Measurements from ENCODE around the gene GALNT17.

The GALNT17 gene

GRCh38 chr7:71130031-71130679 lies 1.8 kb upstream of the GALNT17 start:
- DNase-seq (ENCODE audit: low read depth) = no peak
- no peak for TF ChIP-seq CTCF (IDR thresholded peaks at IDR 0.05; ENCODE audit: control insufficient read depth, extremely low read depth, insufficient read depth)
- no peak overlapping the region for H3K4me3 ChIP-seq (ENCODE audit: low read depth, low read length)

DNA sequence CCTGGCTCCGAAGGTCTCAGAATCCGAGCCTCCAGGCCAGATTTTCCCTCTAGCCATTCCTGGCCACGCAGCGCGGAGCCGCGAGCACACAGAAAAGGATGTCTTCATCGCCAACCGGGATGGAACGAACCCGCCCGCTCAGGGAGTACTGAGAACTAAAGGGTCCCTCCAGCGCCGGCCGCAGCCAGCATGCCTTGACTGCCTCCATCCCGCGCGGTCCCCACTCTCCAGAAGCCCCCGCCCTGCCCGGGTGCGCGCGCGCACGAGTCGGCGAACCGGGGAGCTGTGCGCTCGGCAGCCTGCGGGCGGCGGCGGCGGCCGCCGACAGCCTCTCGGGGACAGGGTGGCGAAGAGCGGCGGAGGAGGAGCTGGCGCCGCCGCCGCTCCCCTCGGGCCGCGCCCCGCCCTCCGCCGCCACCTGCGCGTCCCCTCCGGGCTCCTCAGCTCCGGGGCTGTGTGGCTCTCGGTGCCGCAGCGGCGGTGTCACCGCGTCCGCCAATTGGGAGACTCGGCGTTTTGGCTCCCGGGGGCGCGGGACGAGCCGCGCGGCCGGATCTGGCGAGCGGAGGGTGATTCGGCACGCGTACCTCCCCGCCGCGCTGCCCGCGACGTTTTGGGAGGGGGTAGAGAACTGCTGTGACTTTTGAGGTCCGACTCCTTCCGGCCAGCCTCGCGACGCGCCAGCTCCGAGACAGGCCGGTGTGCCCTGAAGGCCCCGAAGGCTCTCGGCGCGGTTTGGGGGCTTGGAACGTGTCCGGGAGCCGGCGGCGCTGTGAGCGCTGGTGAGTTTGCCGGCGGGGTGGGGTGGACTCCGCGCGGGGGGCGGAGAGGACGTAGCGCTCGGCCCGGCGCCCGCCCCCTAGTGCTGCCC lies 453 bp upstream of the GALNT17 start:
- H3K4me3 ChIP-seq (ENCODE audit: low read depth, low read length) = no peak overlapping the region
- DNase-seq (ENCODE audit: low read depth) = no peak
- TF ChIP-seq CTCF (IDR thresholded peaks at IDR 0.05; ENCODE audit: control insufficient read depth, extremely low read depth, insufficient read depth) = no peak

DNA sequence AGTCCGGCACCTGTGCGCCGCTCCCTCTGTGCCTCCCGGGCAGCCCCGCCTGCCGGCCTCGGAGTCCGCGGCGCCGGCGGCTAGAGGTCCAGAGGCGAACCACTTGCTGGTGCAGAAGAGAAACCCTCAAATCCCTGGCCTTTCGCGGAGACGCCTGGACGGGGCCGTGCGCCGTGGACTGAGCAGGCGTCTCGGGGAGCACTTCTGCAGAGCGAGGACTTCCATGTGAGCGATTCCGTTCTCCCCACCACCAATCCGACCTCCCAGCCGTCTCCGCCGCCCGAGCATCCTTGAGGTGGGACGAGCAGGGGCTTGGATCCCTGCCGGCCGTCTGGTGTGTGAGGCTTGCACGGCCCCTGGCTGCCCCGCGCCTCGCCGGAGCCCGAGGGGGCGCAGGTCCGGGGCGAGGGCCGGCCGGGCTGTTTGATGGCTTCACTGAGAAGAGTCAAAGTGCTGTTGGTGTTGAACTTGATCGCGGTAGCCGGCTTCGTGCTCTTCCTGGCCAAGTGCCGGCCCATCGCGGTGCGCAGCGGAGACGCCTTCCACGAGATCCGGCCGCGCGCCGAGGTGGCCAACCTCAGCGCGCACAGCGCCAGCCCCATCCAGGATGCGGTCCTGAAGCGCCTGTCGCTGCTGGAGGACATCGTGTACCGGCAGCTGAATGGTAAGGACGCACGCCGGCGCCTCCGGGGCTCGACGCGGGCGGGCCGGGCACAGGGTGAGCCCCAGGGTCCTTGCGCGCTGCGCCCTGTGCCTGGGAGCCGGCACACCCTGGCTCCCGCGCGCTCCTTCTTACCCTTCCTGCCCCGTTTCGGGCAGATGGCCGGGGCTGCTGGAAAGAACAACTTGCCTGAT lies 660 bp downstream of the GALNT17 start:
- no peak overlapping the region for H3K4me3 ChIP-seq (ENCODE audit: low read depth, low read length)
- TF ChIP-seq CTCF (IDR thresholded peaks at IDR 0.05; ENCODE audit: control insufficient read depth, extremely low read depth, insufficient read depth) = no peak
- no peak for DNase-seq (ENCODE audit: low read depth)

- H3K4me3 ChIP-seq (ENCODE audit: low read depth, low read length) = no peak overlapping the region
- DNase-seq (ENCODE audit: low read depth) = no peak
Observed at GRCh38 chr7:71133232-71133622, 1.3 kb downstream of the GALNT17 start.

GRCh38 chr7:71133856-71134255 lies 1.9 kb downstream of the GALNT17 start:
- no peak for DNase-seq (ENCODE audit: low read depth)
- TF ChIP-seq CTCF (IDR thresholded peaks at IDR 0.05; ENCODE audit: control insufficient read depth, extremely low read depth, insufficient read depth) = no peak
- H3K4me3 ChIP-seq (ENCODE audit: low read depth, low read length) = no peak overlapping the region

More at GRCh38 chr7:71133232-71133622, 1.3 kb downstream of the GALNT17 start:
- no peak for TF ChIP-seq CTCF (IDR thresholded peaks at IDR 0.05; ENCODE audit: control insufficient read depth, extremely low read depth, insufficient read depth)

GRCh38 chr7:71135116-71135515 lies 3.2 kb downstream of the GALNT17 start:
- TF ChIP-seq CTCF (IDR thresholded peaks at IDR 0.05; ENCODE audit: control insufficient read depth, extremely low read depth, insufficient read depth) = no peak
- no peak for DNase-seq (ENCODE audit: low read depth)
- H3K4me3 ChIP-seq (ENCODE audit: low read depth, low read length) = no peak overlapping the region

All from LNCaP clone FGC (cell line).